Measurements from ENCODE around the gene IL1RN. TPM values are rescaled to one million over a fixed set of nuclear protein-coding genes. Genes with fewer than 3 reads are reported as not detected.

The IL1RN gene
- polyA plus RNA-seq, 3 donors = 89.9 to 109 (median 92.0) TPM

DNA sequence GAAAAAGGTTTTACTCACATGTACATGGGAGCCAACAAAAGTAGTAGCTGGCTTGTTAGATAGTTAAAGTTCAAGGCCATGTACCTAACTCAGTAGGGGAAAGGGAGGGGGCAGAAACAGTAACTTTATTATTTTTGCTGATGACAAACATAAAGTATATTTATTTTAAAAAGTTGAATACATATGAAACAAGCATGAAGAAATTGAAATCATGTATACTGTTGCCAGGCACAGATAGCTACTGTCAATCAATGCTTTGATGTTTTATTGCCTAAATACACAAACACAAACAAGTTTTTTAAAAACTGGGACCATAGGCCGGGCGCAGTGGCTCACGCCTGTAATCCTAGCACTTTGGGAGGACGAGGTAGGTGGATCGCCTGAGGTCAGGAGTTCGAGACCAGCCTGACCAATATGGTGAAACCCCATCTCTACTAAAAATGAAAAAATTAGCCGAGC is 38.8 kb downstream of the IL1RN start:
- no peak overlapping the region for H3K27ac Mint-ChIP-seq

DNA sequence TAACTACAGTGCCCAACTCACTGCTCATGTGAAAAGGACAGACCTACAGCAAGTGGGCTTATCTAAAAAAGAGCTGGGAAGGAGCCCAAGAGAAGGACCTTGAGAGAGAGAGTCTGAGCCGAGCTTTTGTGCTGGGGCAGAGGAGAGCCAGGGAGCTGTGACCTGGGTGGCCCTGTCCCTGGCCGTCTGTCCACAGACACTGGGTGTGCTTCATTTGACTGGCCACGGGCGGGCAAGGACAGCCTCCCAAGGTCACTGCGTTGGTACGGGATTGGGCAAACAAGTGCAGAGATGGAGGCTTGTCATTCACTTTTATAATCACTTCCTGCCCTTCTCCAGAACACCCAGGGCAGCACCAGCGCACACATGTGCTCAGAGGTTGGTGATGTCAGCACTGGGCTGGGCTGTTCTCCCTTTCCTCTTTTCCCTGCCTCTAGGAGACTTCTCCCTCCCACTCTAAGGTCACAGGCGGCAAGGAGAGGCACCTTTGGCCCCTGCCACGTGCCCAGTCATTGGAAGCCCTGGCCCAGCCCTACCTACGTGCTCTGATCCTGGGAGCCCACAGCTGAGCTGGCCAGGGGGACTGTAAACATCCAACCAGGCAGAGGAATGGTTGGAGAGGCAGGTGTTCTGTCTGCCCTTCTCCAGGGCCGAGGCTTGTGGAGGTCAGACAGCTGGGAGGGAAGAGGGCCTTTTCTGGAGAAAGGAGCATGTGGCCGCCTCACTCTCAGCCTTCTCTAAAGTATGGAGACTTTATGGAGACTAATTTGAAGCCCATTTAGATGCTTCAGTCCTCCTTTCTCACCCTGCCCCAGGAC is 39.9 kb downstream of the IL1RN start:
- Histone ChIP-seq H3K36me3 (replicated peaks in 1 of 2; ENCODE audit: control insufficient read depth in 1 of 2, insufficient read depth in 2 of 2, low read length in 2 of 2) (no peaks in the 10 kb centered on the region), H3K27me3 (ENCODE audit: control insufficient read depth in 2 of 2, insufficient read depth in 2 of 2, low read length in 2 of 2) (no peaks in the 10 kb centered on the region), H4K20me1 (ENCODE audit: insufficient read depth, low read length) (no peaks in the 10 kb centered on the region), H3K79me2 (ENCODE audit: insufficient read depth, low read length) (no peaks in the 10 kb centered on the region), H3K9ac (ENCODE audit: insufficient read depth, low read length, poor library complexity, severe bottlenecking) (no peak overlapping the region), H3K4me2 (replicated peaks; ENCODE audit: extremely low read depth, low read length, poor library complexity, severe bottlenecking) (peak overlapping the region; percentile 10), H3K4me3 (replicated peaks in 1 of 3; ENCODE audit: low read depth in 2 of 3, low read length in 3 of 3) (no peak overlapping the region), H3K9me3 (replicated peaks in 1 of 2; ENCODE audit: control insufficient read depth in 1 of 2, insufficient read depth in 1 of 2, low read length in 2 of 2) (no peaks in the 10 kb centered on the region), H2AFZ (ENCODE audit: insufficient read depth, low read depth, low read length, poor library complexity, severe bottlenecking) (peak overlapping the region; percentile 39), H3K4me1 (ENCODE audit: control insufficient read depth in 1 of 2, insufficient read depth in 2 of 2, low read length in 2 of 2) (peaks cover 21 to 29% of the 10 kb centered on the region in 2 donors), H3K27ac (ENCODE audit: low read depth in 1 of 2, low read length in 2 of 2) (peak overlapping the region; percentile 36 to 67)
- H3K36me3 Mint-ChIP-seq = no peaks in the 10 kb centered on the region
- peak overlapping the region in 6 of 7 donors; percentile 64 to 89 (median 81) for H3K27ac Mint-ChIP-seq
- peaks cover 0 to 1% (median 0%) of the 10 kb centered on the region in 3 donors for H3K27me3 Mint-ChIP-seq (ENCODE audit: low read depth in 3 of 3)
- H3K9me3 Mint-ChIP-seq = peaks cover 0 to 1% (median 0%) of the 10 kb centered on the region in 7 donors
- intact Hi-C loops (cut with micrococcal nuclease) = no loop called here
- WGBS (ENCODE audit: insufficient coverage) = 36% methylated on average over 5 of the region's 12 CpGs
- peak overlapping the region in 1 of 2 donors; percentile 72 for H3K4me3 Mint-ChIP-seq
- peaks cover 36% of the 10 kb centered on the region for H3K4me1 Mint-ChIP-seq
- peak; percentile 50 to 67 (median 51) for DNase-seq
- TF ChIP-seq, protein P1, sequence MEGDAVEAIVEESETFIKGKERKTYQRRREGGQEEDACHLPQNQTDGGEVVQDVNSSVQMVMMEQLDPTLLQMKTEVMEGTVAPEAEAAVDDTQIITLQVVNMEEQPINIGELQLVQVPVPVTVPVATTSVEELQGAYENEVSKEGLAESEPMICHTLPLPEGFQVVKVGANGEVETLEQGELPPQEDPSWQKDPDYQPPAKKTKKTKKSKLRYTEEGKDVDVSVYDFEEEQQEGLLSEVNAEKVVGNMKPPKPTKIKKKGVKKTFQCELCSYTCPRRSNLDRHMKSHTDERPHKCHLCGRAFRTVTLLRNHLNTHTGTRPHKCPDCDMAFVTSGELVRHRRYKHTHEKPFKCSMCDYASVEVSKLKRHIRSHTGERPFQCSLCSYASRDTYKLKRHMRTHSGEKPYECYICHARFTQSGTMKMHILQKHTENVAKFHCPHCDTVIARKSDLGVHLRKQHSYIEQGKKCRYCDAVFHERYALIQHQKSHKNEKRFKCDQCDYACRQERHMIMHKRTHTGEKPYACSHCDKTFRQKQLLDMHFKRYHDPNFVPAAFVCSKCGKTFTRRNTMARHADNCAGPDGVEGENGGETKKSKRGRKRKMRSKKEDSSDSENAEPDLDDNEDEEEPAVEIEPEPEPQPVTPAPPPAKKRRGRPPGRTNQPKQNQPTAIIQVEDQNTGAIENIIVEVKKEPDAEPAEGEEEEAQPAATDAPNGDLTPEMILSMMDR (IDR thresholded peaks at IDR 0.05) = no peak

More for the DNA sequence above, 38.8 kb downstream of the IL1RN start:
- peaks cover 0 to 6% (median 0%) of the 10 kb centered on the region in 3 donors for H3K27me3 Mint-ChIP-seq (ENCODE audit: low read depth in 3 of 3)
- H3K9me3 ChIP-seq (replicated peaks in 1 of 2; ENCODE audit: control insufficient read depth in 1 of 2, insufficient read depth in 1 of 2, low read length in 2 of 2) = no peaks in the 10 kb centered on the region
- peaks cover 21 to 27% of the 10 kb centered on the region in 2 donors for H3K4me1 ChIP-seq (ENCODE audit: control insufficient read depth in 1 of 2, insufficient read depth in 2 of 2, low read length in 2 of 2)
- H3K36me3 ChIP-seq (replicated peaks in 1 of 2; ENCODE audit: control insufficient read depth in 1 of 2, insufficient read depth in 2 of 2, low read length in 2 of 2) = no peaks in the 10 kb centered on the region
- H3K4me2 ChIP-seq (replicated peaks; ENCODE audit: extremely low read depth, low read length, poor library complexity, severe bottlenecking) = no peak overlapping the region
- TF ChIP-seq, protein P1 (IDR thresholded peaks at IDR 0.05) = no peak
- no peaks in the 10 kb centered on the region for H3K27me3 ChIP-seq (ENCODE audit: control insufficient read depth in 2 of 2, insufficient read depth in 2 of 2, low read length in 2 of 2)
- no peak overlapping the region for H3K9ac ChIP-seq (ENCODE audit: insufficient read depth, low read length, poor library complexity, severe bottlenecking)
- H3K36me3 Mint-ChIP-seq = no peaks in the 10 kb centered on the region
- H3K4me3 Mint-ChIP-seq = no peak overlapping the region
- no peak for DNase-seq
- H2AFZ ChIP-seq (ENCODE audit: insufficient read depth, low read depth, low read length, poor library complexity, severe bottlenecking) = no peak overlapping the region
- peaks cover 31% of the 10 kb centered on the region for H3K4me1 Mint-ChIP-seq
- no peaks in the 10 kb centered on the region for H4K20me1 ChIP-seq (ENCODE audit: insufficient read depth, low read length)
- no peak overlapping the region for H3K4me3 ChIP-seq (replicated peaks in 1 of 3; ENCODE audit: low read depth in 2 of 3, low read length in 3 of 3)
- no peaks in the 10 kb centered on the region for H3K79me2 ChIP-seq (ENCODE audit: insufficient read depth, low read length)
- WGBS (ENCODE audit: insufficient coverage) = 100% methylated on average over 3 of the region's 7 CpGs
- no peak overlapping the region for H3K27ac ChIP-seq (ENCODE audit: low read depth in 1 of 2, low read length in 2 of 2)
- peaks cover 0 to 1% (median 0%) of the 10 kb centered on the region in 7 donors for H3K9me3 Mint-ChIP-seq
- intact Hi-C loops (cut with micrococcal nuclease) = no loop called here
